T-helper 1 cell treated with Interleukin-12 subunit alpha and Interleukin-12 subunit beta and Interleukin-4 antibody, amounts not matched to agents 30 ng/mL and 1 ng/mL, for 36 hours (primary cell): Measurements from ENCODE around the gene KRT74. TPM values are rescaled to one million over a fixed set of nuclear protein-coding genes. Genes with fewer than 3 reads are reported as not detected.

ENCODE experiments used
- intact Hi-C: fragments of 100-400 bp; cut with micrococcal nuclease; formaldehyde crosslinking; loops from one replicate; pipeline ENCODE4 v1.15.1; 2024
- total RNA-seq: library from RNA; stranded (reverse); gene quantifications from 2 replicates; pipeline ENCODE4 v1.2.3, GENCODE V29; 2022

The KRT74 gene
- total RNA-seq, 1 donor from 2014 or later = not detected

- intact Hi-C loops = no loop called here
Measured at GRCh38 chr12:52523824-52524223, 49.8 kb downstream of the KRT74 start.

GRCh38 chr12:52522346-52523011 is 51.2 kb downstream of the KRT74 start:
- intact Hi-C loops = no loop called here

GRCh38 chr12:52521568-52522266 is 51.9 kb downstream of the KRT74 start:
- intact Hi-C loops = no loop called here

- intact Hi-C loops = no loop called here
Measured at GRCh38 chr12:52521175-52521567, 52.5 kb downstream of the KRT74 start.

GRCh38 chr12:52519826-52520662 is 53.6 kb downstream of the KRT74 start, which contains the start of gene KRT5:
TSS of gene KRT5 (minus strand) at chr12:52520394. CDS start at chr12:52520296, 98 bp downstream.
- intact Hi-C loops = no loop called here

GRCh38 chr12:52519387-52519703 is 54.3 kb downstream of the KRT74 start:
- intact Hi-C loops = no loop called here

GRCh38 chr12:52518574-52519386 is 54.9 kb downstream of the KRT74 start:
- intact Hi-C loops = no loop called here

GRCh38 chr12:52517888-52518287 is 55.8 kb downstream of the KRT74 start:
- intact Hi-C loops = no loop called here

- intact Hi-C loops = no loop called here
Measured at GRCh38 chr12:52517005-52517835, 56.4 kb downstream of the KRT74 start.

- intact Hi-C loops = no loop called here
Measured at GRCh38 chr12:52515927-52516831, 57.5 kb downstream of the KRT74 start.

Other genes with a start within 250 kb of the KRT74 start
- gene KRT85, start 206.4 kb downstream of the KRT74 start, total RNA-seq = not detected in 2 replicates
- gene KRT84, start 188.2 kb downstream of the KRT74 start, total RNA-seq = not detected in 2 replicates
- gene KRT82, start 167.5 kb downstream of the KRT74 start, total RNA-seq = not detected in 2 replicates
- not detected in 2 replicates for gene KRT75, start 139.5 kb downstream of the KRT74 start, total RNA-seq
- not detected in 2 replicates for gene KRT6B, start 121.7 kb downstream of the KRT74 start, total RNA-seq
- gene KRT6C, start 100.0 kb downstream of the KRT74 start, total RNA-seq = not detected in 2 replicates
- not detected in 2 replicates for gene KRT6A, start 80.6 kb downstream of the KRT74 start, total RNA-seq
- not detected in 2 replicates for gene KRT5, start 53.4 kb downstream of the KRT74 start, total RNA-seq
- gene KRT71, start 20.7 kb downstream of the KRT74 start, total RNA-seq = not detected in 2 replicates
- 1.6 and 1.7 TPM in 2 replicates for gene KRT72, start 27.6 kb upstream of the KRT74 start, total RNA-seq
- 0.61 and 0.78 TPM in 2 replicates for gene KRT73, start 44.7 kb upstream of the KRT74 start, total RNA-seq
- 0.20 and 0.27 TPM in 2 replicates for gene KRT2, start 78.4 kb upstream of the KRT74 start, total RNA-seq
- 0.39 and 0.51 TPM in 2 replicates for gene KRT1, start 106.6 kb upstream of the KRT74 start, total RNA-seq
- gene KRT77, start 129.7 kb upstream of the KRT74 start, total RNA-seq = not detected in 2 replicates
- not detected in 2 replicates for gene KRT76, start 203.5 kb upstream of the KRT74 start, total RNA-seq
- gene KRT3, start 222.3 kb upstream of the KRT74 start, total RNA-seq = not detected in 2 replicates
- not detected in 2 replicates for gene KRT4, start 240.3 kb upstream of the KRT74 start, total RNA-seq